ENCODE measurements around the gene HRAS.
A peak's percentile ranks its signal among the peaks of the same experiment; 100 is the strongest.
"Not testable (repeated sequence)": the region's sequence is repeated elsewhere in the genome, so short reads cannot be mapped to it uniquely, and the experiment has no call there.

Gene HRAS

DNA sequence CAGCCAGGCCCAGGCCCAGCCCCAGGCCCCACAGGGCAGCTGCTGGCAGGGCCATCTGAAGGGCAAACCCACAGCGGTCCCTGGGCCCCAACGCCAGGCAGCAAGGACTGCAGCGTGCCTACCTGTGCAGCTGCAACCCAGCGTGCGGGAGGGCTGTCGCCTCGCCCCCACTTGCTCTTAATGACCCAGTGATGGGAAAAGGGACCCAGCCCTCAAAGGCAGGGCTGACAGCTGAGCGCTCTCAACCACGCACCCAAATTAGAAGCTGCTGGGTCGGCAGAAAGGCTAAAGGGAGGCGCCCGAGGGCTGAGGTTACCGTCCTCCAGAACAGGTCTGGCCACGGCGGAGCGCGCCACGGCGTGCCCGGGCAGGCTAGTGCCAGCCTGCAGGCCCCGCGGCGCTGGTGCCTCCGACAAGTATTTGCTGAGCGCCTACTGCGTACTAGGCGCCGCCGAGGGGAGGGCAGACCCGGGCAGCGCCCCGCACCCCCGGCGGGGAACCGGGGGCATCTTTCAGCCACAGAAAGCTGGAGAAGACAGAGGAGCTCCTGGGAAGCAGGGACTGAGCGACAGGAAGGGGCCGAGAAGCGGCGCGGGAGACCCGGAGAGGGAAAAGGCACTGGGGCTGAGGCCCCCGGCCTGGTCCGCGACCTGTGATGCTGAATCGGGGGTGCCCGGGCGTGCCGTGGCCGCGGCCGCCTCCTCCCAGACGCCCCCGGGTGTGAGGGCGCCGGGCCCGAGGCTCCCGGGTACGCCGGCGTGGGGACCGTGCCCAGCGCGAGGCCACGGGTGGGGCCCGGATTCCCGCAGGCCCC, 773 bp downstream of the HRAS start:
- no peak for DNase-seq (ENCODE audit: low read depth in 2 of 2)

DNA sequence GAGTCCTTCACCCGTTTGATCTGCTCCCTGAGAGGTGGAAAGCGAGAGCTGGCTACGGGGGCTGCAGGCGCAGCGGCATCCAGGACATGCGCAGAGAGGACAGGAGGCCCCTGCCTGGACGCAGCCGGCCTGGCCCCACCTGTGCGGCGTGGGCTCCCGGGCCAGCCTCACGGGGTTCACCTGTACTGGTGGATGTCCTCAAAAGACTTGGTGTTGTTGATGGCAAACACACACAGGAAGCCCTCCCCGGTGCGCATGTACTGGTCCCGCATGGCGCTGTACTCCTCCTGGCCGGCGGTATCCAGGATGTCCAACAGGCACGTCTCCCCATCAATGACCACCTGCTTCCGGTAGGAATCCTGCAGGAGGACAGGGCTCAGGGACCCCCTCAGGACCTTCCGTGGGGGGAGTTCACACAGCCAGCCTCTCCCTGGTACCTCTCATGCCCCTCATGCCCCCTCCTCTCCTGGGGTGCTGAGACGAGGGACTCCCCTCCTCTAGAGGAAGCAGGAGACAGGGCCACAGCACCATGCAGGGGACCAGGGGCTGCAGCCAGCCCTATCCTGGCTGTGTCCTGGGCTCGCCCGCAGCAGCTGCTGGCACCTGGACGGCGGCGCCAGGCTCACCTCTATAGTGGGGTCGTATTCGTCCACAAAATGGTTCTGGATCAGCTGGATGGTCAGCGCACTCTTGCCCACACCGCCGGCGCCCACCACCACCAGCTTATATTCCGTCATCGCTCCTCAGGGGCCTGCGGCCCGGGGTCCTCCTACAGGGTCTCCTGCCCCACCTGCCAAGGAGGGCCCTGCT, 1.6 kb downstream of the HRAS start:
- no peak for DNase-seq (ENCODE audit: low read depth in 2 of 2)

DNA sequence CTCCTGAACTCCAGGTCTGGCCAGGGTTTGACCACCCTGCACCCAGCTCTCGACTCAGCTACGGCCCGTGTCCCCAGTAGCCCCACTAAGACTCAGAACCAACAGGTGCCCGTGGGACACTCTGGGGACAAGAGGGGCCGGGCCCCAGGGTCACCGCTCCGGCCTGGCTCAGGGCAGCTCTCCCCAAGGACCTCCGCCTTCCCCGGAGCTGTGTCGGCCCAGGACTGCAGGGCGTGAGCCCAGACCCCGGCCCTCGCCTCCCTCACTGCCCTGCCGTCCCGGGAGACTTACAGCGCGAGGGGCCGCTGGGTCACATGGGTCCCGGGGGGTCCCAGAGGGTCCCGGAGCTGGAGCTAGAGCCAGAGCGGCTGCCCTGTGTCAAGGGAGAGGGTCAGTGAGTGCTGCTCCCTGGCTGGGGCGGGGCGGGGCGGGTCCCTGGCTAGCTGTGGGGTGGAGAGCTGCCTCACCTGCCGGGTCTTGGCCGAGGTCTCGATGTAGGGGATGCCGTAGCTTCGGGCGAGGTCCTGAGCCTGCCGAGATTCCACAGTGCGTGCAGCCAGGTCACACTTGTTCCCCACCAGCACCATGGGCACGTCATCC, 2.3 kb downstream of the HRAS start:
- DNase-seq (ENCODE audit: low read depth in 2 of 2) = no peak

DNA sequence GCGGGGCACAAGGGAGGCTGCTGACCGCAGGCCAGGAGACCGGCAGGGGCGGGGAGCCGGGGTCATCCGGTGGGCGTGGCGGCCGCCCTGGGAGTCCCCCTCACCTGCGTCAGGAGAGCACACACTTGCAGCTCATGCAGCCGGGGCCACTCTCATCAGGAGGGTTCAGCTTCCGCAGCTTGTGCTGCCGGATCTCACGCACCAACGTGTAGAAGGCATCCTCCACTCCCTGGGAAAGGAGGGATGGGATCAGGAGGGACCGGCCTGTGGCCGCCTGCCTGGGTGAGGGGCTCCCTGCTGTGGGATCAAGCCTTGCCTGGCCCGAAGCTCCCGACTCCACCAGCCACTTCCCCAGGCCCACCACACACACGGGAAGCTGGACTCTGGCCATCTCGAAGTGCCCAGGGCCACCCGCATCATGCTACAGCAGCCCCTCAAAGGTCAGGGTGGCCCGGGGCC, 2.8 kb downstream of the HRAS start:
- DNase-seq (ENCODE audit: low read depth in 2 of 2) = no peak

DNA sequence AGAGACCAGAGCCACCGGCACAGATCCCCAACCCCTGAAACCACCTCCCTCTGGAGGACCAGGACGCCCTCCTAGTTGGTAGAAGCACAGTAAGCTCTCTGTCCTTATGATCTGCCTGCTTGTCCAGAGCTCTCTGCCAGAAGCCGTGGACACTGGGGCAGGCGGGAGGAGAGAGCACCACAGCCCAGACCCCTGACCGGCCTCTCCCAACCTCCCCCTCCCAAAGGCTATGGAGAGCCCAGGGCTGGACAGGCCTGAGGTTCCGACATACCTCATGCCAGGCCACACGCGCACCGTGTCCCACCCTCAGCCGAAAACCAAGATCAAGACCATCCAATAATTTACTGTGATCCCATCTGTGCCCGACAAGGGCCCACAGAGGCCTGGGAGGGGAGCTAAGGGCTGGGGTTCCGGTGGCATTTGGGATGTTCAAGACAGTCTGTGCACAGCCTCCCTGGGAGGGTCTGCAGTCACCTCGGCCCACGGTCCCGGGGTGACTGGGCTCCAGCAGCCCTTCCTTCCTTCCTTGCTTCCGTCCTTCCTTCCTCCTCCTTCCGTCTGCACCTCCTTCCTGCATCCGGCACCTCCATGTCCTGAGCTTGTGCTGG, 3.4 kb downstream of the HRAS start:
- no peak for DNase-seq (ENCODE audit: low read depth in 2 of 2)

DNA sequence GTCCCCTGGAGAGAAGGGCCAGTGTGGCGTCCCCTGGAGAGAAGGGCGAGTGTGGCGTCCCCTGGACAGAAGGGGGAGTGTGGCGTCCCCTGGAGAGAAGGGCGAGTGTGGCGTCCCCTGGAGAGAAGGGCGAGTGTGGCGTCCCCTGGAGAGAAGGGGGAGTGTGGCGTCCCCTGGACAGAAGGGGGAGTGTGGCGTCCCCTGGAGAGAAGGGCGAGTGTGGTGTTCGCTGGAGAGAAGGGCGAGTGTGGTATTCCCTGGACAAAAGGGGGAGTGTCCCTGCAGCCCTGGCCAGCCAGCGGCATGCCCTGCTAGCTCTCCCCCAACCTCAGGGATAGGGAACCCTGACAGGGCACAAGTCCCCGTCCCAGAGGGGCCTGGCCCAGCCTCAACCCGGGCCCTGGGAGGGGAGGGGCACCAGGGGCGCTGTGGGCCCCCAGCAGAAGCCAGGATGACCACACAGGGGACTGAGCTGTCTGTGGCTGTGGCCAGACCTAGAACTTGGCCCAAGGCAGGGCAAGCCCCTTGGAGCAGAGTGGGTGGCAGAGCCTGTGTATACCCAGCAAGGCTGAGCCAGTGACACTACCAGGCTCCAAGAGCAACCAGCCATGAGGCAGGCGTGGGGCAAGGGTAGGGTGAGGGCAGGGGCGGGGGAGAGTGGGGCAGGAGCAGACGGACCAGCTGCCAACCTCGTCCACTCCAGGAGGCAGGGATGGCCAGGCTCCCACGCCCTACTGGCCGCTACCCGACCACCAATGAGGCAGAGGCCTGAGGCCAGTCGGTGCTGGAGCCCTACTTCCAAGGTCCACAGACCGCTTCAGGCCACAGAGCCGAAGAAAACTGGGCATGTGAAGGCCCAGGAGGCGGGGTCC, 4.2 kb downstream of the HRAS start:
- DNase-seq (ENCODE audit: low read depth in 2 of 2) = no peak

DNA sequence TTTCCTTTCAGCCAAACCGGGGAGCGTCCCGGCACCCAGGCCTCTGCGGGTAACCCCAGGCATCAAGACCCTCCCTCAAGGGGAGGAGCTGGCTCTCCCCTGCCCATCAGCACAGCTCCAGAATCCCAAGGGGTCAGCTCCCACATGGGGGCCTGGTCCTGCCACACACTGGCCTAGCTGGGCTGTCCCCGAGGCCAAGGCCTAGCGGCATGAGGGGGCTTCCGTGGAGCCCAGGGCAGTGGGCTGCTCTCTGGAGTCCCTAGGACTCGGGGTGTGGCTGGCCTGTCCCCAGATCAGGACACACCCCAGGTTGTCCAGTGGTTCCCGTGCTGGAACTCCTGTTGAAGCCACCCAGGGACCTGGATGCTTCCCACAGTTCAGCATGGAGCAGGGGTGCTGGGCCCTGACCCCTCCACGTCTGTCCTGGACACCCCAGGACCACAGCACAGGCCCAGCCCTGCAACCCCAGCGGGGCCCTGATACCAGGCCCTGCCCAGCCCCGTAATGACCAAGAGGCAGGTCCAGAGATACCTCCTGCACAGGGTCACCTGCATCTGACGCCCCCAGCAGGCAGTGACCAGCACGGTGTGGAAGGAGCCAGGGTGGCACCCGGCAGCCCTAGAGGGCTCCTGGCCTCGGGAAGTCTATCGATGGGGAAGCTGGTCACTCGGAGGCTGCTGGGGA, 5.5 kb downstream of the HRAS start:
- DNase-seq (ENCODE audit: low read depth in 2 of 2) = no peak

DNA sequence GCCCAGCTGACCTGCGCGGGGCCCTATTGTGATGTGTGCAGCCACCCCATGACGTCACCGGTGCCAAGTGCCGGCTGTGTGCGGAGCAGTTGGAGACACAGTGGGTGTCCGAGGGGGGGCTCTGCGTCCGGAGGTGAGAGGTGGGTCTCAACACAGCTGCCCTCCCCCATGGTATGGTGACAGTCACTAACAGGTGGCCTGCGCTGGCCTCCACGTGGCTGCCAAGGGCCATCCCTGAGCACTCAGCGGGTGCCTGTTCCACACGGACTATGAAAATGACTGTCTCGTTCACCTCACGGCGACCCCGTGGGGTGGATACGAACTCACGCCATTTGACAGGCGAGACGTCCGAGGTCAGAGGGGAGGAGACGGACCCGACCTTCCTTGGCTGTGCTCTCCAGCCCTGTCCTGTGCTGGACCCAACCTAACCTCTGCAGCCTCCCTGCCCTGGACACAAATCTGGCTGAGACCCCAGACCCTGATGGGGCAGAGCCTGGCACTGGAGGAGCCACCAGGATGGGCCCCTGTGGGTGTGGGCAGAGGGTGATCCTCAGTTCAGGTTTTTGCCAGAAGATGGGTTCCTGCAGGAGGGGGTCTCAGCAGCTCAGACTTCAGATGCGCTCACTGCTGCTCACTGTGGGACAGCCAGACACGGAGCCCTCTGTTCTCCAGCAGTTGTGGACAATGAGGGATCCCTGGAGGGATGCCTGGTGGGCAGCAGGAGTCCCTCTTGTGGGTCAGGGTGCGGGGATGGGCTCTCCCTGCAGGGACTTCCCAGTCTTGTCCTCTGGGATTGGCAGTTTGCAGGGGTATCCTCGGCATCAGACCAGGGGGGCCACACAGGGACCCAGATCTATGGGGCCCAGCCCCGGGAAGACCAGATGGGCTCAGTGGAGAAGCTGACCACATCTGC, 6.3 kb downstream of the HRAS start:
- DNase-seq (ENCODE audit: low read depth in 2 of 2) = no peak

DNA sequence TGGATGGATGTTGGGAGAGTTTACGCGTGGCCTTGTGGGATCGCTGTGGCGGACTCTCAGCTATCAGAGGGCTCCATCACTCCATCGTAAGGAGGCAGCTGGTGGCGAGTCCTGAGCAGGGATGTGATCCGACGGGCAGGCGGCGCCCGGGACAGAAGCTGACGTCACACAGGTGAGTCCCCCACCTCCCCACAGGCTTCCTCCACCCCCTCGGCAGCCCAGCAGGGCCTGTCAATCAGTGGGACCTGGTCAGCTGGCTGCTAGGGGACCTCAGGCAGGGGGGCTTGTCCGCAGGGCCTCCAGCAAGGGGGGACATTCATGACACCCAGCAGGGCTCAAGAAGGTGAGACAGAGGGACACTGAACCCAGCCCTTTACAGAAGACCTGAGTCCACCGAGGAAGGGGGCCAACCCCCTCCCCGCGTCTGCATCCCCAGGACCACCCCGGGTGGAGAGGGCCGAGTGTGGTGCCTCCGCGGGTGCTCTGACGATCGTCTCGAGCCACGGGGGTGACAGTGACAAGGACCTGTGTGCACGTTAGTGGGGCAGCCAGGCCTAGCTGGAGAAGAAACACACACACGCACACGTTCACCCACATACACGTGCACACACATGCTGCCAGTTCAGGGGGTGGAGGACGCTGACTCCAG, 7.1 kb downstream of the HRAS start:
- no peak for DNase-seq (ENCODE audit: low read depth in 2 of 2)

DNA sequence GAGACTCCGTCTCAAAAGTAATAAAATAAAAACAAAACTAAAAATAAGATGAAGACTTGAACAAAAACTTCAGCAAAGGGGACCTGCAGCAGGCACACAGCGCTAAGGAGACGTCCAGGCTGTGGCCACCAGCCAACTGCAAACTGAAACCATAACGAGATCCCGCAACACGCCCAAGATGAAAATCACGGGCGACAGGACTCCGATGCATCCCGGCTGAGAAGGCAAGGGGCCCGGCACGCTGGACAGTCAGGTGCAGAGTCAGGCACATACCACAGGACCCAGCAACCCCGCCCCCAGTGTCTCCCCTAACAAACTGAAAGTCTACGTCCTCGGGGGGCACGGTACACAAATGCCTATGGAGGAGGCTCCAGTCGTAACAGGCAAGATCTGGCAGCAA, 9.2 kb downstream of the HRAS start:
- no peak for DNase-seq (ENCODE audit: low read depth in 2 of 2)

DNA sequence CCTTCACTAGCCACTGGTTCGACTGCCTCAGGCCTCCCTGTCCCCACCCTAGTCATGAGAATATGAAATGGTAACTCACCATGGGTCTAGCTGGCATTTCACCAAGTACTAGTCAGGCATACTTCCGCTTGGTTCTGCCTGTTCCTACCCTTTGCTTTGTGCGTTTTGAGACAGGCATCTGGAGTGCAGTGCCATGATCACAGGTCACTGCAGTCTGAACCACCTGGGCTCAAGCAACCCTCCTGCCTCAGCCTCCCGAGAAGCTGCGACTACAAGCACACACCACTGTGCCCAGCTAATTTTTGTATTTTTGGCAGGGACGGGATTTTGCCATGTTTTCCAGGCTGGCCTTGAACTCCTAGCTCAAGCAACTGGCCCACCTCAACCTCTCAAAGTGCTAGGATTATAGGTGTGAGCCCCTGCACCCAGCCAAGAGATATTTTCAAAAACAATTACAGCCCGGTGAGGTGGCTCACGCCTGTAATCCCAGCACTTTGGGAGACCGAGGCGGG, 14.1 kb downstream of the HRAS start:
- no peak for DNase-seq (ENCODE audit: low read depth in 2 of 2)

DNA sequence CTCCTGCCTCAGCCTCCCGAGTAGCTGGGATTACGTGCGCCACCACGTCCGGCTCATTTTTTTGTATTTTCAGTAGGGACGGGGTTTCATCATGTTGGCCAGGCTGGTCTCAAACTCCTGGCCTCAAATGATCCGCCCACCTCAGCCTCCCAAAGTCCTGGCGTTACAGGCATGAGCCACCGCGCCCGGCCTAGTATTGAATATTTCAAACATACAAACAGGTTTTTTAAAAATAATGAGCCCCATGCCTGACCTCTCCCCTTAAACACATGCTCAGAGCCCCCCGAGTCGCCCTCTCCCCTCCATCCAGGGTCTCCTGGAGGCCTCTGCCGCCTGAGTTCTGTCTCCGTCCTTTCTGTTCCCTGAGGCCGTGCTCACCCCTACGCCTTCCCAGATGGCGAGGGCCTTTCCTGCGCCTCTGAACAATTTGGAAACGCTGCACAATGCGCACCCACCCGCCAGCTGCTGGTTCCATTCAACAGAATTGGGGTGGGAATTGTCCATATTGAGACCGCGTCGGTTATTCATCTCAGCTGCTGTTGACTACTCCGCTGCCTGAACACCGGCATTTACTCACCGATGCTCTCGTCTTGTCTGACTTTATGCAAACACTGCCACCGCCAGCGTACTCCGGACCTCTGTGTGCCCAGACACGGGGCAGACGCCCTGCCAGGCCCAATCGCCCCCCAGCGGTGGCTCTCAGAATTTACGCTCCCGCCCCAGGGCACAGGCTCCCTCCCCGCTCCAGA, 14.8 kb downstream of the HRAS start:
- DNase-seq (ENCODE audit: low read depth in 2 of 2) = no peak

DNA sequence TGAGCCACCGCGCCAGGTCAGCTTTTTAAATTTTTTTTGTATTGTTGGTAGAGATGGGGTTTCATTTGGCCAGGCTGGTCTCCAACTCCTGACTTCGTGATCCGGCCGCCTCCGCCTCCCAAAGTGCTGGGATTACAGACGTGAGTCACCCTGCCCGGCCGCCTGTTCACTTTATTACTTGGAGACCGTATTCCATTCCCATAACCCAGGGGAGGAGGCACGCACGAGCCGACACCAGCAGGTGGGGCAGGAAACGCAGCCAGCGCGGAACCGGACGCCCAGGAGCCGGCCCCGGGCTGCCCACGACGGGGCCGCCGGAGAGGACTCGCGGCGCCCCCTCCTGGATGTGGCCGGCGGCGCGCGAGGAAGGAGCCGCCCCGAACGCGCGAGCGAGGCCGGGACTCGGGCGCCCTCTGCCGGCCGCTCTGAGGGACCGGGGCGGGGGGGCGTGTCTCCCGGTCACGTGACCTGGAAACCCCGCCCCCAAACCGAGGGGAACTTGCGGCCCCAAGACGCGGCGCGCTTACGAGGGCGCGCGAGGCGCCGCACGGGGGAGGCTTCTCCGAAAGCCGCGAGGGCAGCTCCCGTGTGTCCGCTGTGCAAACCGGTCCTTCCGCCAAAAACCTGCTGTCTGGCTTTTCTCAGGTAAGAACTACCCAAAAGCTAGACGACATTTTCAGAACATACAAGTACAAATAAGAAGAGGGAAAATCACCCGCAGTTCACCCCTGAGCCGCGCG, 16.7 kb downstream of the HRAS start:
- peak; percentile 63 to 76 for DNase-seq (ENCODE audit: low read depth in 2 of 2)

DNA sequence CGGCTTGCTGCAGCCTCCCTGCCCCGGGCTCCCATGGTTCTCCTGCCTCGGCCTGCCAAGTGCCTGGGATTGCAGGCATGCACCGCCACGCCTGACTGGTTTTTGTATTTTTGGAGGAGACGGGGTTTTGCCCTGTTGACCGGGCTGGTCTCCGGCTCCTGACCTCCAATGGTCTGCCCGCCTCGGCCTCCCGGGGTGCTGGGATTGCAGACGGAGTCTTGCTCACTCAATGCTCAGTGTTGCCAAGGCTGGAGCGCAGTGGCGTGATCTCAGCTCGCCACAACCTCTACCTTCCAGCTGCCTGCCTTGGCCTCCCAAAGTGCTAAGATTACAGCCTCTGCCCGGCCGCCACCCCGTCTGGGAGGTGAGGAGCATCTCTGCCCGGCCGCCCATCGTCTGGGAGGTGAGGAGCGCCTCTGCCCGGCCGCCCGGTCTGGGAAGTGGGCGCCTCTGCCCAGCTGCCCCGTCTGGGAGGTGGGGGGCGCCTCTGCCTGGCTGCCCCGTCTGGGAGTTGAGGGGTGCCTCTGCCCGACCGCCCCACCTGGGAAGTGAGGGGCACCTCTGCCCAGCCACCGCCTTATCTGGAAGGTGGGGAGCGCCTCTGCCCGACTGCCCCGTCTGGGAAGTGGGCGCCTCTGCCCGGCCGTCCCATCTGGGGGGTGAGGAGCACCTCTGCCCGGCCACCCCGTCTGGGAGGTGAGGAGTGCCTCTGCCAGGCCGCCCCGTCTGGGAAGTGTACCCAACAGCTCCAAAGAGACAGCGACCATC, 18.3 kb downstream of the HRAS start:
- DNase-seq (ENCODE audit: low read depth in 2 of 2) = not testable (repeated sequence)

DNA sequence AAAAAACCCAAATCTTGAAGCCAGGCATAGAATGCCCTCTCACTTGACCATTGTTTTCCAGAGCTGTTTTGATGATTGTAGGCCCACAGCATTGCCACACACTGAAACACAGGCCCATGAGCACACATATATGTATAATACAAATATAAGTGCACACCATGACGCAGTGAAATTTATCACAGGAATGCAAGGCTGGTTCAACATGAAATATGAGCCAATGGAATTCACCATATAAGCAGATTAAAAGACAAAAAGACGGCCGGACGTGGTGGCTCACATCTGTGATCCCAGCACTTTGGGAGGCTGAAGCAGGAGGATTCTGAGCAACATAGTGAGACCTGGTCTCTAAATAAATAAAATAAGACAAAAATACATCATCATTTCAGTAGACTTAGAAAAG, 19.0 kb downstream of the HRAS start:
- no peak for DNase-seq (ENCODE audit: low read depth in 2 of 2)

DNA sequence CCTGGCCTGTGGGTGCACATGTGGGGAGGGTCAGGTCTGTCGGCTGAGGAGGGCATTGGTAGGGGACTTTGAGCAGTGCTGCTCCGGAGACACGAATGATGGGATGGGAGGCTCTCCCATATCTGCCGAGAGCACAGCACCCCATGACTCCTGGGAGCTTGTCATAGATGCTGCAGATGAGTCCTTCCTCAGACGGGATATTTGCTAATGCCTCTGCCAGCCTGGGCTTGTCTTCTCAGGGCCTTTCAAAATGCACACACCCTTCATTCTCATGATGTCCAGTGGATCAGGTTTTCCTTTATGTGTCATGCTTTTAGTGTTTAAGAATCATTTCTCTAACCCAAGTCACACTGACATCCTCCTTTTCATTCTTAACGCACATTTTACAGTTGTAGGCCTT, 20.2 kb downstream of the HRAS start:
- no peak for DNase-seq (ENCODE audit: low read depth in 2 of 2)

DNA sequence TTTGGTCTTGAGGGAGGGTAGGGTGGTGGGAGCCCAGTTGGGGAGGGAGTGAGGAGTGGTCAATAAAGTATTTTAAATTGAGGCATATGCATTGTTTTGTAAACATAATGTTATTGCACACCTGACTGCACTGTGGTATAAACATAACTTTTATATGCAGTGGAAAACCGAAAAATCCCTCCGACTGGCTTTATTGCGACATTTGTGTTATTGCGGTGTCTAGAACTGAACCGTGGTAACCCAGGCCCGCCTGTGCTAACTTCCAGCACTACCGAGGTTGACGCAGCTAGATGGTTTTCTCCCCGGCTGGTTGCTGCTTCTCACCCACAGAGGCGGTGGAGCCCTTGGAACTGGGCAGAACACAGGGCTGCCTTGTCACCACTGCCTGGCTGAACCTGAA, 20.8 kb downstream of the HRAS start:
- DNase-seq (ENCODE audit: low read depth in 2 of 2) = no peak
